ENCODE results near the gene TFB1M.
"Not testable (repeated sequence)": the region's sequence is repeated elsewhere in the genome, so short reads cannot be mapped to it uniquely, and the experiment has no call there.

The TFB1M gene

GRCh38 chr6:155340464-155341129, 26.3 kb upstream of the TFB1M start:
- H3K4me3 ChIP-seq (ENCODE audit: low read length), result no peak overlapping the region
- no peak for DNase-seq (ENCODE audit: low read depth)
- TF ChIP-seq CTCF (conservative IDR thresholded peaks at IDR 0.05; ENCODE audit: low read depth, low read length), result peak; percentile 13

GRCh38 chr6:155339929-155340328, 25.6 kb upstream of the TFB1M start:
- DNase-seq (ENCODE audit: low read depth); H3K4me3 ChIP-seq (ENCODE audit: low read length): not testable (repeated sequence)

GRCh38 chr6:155338237-155338636, 24.0 kb upstream of the TFB1M start:
- H3K4me3 ChIP-seq (ENCODE audit: low read length); DNase-seq (ENCODE audit: low read depth): not testable (repeated sequence)

GRCh38 chr6:155335265-155335664, 21.0 kb upstream of the TFB1M start:
- TF ChIP-seq CTCF (conservative IDR thresholded peaks at IDR 0.05; ENCODE audit: low read depth, low read length), result no peak
- no peak for DNase-seq (ENCODE audit: low read depth)
- H3K4me3 ChIP-seq (ENCODE audit: low read length), result no peak overlapping the region

GRCh38 chr6:155334073-155334472, 19.8 kb upstream of the TFB1M start:
- not testable (repeated sequence) for H3K4me3 ChIP-seq (ENCODE audit: low read length); DNase-seq (ENCODE audit: low read depth)

GRCh38 chr6:155333414-155333813, 19.1 kb upstream of the TFB1M start:
- TF ChIP-seq CTCF (conservative IDR thresholded peaks at IDR 0.05; ENCODE audit: low read depth, low read length), result no peak
- no peak for DNase-seq (ENCODE audit: low read depth)
- no peak overlapping the region for H3K4me3 ChIP-seq (ENCODE audit: low read length)

- DNase-seq (ENCODE audit: low read depth), result no peak
- no peak for TF ChIP-seq CTCF (conservative IDR thresholded peaks at IDR 0.05; ENCODE audit: low read depth, low read length)
- no peak overlapping the region for H3K4me3 ChIP-seq (ENCODE audit: low read length)
Measured at GRCh38 chr6:155330922-155331321, 16.6 kb upstream of the TFB1M start.

GRCh38 chr6:155330133-155330734, 15.9 kb upstream of the TFB1M start:
- no peak for DNase-seq (ENCODE audit: low read depth)
- H3K4me3 ChIP-seq (ENCODE audit: low read length), result no peak overlapping the region
- TF ChIP-seq CTCF (conservative IDR thresholded peaks at IDR 0.05; ENCODE audit: low read depth, low read length), result no peak

Measured in retinal pigment epithelial cell (primary cell).